NCI-H2029 (cell line): ENCODE results near the gene WIF1.

Source experiments
- DNase-seq: peaks from one replicate; lab custom pipeline; 2025; lab: John Stamatoyannopoulos, UW

The WIF1 gene

GRCh38 chr12:65121956-65122469, 908 bp upstream of the WIF1 start:
- DNase-seq = no peak

- DNase-seq = no peak
Measured at GRCh38 chr12:65119063-65119462, 2.0 kb downstream of the WIF1 start.

GRCh38 chr12:65113621-65114035, 7.5 kb downstream of the WIF1 start:
- DNase-seq = no peak

GRCh38 chr12:65106948-65107347, 14.2 kb downstream of the WIF1 start:
- DNase-seq = peak; percentile 3

DNA sequence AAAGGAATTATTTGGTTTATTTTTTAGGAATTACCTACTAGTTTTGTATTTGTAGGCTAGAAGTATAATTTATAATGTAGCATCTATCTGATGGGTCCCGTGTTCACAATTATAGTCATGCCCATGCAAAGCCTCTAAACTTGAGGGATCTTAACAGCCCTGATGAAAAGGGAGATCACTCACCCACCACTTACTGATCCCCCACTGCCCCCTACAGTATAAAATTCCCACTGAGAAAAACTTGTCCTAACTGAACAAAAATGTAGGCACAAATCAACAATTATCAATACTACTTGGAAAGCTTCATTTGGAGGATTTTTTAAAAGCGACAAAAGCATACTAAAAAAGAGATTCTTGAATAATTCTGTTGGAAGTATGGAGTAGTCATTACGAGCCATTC, 21.0 kb downstream of the WIF1 start:
- no peak for DNase-seq

DNA sequence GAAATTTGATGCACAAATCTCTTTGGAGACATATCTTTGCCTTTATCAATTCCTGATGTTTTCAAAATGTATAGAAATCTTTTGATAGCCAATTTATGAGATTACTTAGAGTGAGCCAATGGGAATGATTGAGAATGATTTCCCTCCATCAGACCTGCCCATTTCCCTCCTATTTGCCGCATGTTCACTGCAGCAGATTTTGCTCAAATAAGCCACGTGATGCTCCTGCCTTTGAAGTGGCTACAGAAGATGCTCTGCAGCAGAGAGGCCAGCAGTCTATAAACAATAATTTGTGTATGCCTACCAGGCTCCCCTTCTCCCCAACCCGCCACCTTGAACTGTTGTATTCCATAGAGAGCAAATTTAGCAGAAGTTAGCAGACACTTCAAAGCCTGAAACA, 21.9 kb downstream of the WIF1 start:
- DNase-seq = no peak

GRCh38 chr12:65098364-65098763, 22.7 kb downstream of the WIF1 start:
- DNase-seq = no peak

DNA sequence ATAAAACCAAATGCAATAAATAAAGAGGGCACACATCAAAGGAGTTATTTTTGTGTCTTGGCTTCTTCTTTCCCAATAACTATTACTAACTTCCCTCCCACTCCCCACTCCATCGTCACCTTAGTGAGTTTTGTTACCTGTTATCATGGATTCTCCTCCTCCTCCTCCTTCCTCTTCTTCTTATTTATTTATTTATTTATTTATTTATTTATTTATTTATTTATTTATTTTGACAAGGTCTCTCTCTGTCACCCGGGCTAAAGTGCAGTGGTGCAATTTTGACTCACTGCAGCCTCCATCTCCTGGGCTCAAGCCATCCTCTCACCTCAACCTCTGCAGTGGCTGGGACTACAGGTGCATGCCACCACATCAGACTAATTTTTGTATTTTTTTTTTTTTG, 26.4 kb downstream of the WIF1 start:
- DNase-seq = no peak

DNA sequence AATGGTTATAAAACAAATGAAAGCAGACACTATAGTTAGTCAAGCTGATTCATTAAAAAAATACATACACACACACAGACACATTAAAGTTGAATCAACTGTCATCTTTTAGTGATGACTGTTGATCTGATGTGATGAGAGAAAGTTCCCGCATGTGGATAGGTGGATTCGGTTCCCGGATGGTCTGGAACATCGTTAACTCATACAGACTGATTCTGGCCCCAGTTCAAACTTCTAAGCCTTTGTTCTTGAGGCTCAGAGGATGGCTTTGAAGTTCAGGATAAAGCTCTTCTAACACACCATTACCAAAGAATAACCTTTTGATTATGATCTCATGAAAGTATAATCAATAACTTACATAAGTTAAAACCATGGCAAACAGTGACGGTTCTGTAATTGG, 27.5 kb downstream of the WIF1 start:
- DNase-seq = no peak

DNA sequence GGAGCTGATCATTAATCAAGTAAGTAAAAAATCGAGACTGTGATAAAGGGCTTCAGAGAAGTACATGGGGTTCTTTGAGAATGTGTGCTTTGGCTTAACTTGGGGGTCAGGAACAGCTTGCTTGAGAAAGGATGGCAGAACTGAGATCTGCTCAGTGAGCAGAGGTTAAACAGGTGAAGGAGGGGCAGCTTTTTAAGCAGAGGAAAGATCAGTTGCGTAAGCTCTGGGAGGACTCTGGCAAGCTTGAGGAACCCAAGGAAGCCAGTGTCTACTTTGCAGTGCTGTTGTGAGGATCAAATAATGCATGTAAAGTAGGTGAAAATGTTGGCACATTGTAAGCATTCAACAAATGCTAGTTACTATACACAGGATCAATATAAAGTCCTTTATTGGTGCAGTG, 30.6 kb downstream of the WIF1 start:
- no peak for DNase-seq

DNA sequence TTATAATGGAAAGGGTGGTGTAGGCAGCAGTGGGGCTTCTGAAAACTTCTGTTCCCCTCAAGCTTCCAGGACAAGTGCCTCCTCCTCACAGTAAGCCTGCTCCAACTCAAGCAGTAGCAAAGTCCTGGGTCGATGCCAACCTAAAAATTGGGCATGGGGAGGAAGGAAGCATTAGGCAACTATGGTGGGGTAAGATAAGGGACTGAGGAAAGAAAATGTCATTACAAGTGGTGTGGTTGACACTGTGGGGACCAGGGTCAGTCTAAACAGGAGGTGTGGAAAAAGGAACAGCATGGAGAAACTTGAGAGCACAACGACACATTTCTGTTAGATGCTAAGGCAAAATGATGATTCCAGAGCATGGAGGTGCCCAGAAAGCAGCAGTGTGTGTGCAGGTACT, 34.9 kb downstream of the WIF1 start:
- no peak for DNase-seq

DNA sequence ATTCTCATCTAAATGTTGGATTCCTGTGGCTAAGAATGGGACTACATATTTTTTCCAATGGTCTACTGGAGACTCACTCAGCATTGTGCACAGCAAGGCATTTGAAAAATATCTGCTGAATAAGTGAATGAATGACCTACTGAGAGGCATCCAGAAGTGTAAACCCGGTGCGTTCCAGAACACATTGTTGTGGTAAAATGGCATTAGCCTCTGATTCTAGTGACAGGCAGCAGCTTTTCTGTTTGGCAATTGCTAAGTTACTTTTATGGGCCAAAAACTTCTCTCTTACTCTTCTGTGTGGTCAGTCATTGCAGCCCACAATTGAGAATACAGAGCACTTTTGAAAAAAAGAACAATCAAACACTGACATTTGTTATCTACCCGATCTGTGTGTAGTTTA, 36.5 kb downstream of the WIF1 start:
- no peak for DNase-seq

GRCh38 chr12:65083581-65083980, 37.5 kb downstream of the WIF1 start:
- DNase-seq = no peak

DNA sequence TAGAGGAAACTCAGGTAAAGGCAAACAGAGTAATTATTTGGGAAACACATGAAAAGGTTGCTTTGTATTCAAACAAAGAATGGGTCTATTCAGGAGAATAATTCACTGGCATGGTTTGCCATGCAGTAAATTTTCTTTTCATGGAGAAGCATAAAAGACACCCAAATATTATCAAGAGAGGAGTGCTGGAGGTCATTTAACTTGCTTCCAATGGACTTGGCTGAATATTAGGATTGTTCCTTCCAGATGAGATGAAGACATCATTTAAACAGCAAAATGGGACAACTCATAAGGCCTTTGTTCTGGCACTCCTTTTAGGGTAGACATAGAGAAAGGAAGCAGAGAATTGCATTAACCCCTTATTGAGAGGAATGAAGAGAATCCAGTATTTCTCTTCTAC, 38.7 kb downstream of the WIF1 start:
- DNase-seq = no peak

- DNase-seq = no peak
Measured at GRCh38 chr12:65081496-65081895, 39.6 kb downstream of the WIF1 start.

GRCh38 chr12:65074932-65075331, 46.2 kb downstream of the WIF1 start:
- DNase-seq = no peak

GRCh38 chr12:65069336-65069735, 51.8 kb downstream of the WIF1 start:
- DNase-seq = no peak

GRCh38 chr12:65067383-65067782, 53.7 kb downstream of the WIF1 start:
- no peak for DNase-seq

DNA sequence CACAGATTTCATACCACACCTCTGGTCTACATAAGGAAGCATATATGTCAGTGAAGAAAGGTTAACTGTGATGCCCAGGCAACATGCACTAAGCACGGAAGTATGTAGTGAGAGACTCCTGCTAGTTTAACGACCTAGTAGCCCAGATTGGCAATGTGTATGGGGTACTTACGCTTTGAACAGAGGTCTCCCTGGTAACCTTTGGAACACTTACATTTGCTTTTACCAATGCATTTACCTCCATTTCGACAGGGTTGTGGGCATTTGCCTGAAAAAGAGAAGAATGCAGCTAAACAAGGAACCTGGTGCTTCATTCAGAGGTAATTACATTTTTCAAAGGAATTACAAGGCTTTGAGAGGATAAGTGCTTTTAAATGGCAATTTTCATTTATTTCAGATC, 65.2 kb downstream of the WIF1 start:
- DNase-seq = no peak

DNA sequence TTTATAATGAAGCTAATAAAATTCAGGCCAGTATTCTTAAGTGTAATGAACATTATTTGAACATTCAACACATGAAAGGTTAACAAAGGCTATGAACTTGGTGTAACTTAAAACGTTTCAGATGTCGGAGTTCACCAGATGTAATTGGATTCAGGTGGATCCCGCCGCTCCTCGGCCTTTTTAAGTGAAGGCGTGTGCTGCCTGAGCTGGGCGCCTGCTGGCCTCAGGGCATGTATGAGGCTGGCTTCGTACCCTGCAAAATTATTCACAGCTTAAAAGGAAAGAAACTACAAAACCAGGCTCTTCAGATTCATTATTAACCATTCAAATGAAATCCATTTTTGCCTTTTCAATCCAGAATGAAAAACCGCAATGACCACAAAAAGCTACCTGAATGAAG, 69.9 kb downstream of the WIF1 start:
- DNase-seq = no peak

DNA sequence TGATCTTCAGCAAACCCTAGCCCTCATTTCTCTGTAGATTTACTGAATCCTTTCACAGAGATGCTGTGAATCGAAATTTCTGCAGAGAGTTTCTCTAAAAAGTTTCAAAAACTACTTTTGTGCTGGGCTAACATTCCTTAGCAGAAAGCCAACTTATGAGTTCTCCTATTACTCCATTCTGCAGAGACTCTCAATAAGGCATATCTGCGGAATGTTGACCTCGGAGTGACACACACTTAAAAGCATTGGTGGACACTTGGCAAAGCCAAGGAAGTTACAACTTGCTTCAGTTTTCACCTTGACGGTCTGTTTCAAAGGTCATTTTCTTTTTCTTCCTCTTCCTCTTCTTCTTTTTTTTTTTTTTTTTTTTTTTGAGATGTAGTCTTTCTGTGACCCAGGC, 75.8 kb downstream of the WIF1 start:
- no peak for DNase-seq

GRCh38 chr12:65039301-65039700, 81.8 kb downstream of the WIF1 start:
- DNase-seq = no peak

GRCh38 chr12:65025136-65025535, 96.0 kb downstream of the WIF1 start:
- DNase-seq = no peak

DNA sequence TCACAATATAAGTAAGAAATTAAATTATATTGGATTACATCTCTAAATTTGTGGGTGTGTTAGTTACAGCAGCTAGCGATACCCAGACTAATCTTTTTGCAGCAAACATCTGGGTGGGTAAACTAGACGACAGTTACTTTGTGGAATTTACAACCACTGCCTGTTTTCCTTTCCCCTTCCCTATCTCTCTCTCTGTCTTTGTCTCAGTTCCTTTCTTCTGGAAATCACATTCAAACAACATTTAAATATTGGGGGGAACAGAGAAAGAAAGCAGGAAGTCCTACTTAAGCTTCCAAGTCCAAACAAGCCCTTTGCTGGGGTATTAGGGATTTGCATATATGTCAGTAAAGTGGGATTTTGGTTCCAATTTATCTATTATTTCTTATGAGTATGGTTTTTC, 97.6 kb downstream of the WIF1 start:
- no peak for DNase-seq

- peak; percentile 2 for DNase-seq
Measured at GRCh38 chr12:65022960-65023359, 98.1 kb downstream of the WIF1 start.
